Spleen (tissue), 11 donors: ENCODE results near the gene PDGFA. TPM values are rescaled to one million over a fixed set of nuclear protein-coding genes. Genes with fewer than 3 reads are reported as not detected.
A peak's percentile ranks its signal among the peaks of the same experiment; 100 is the strongest.

ENCODE experiments used
- DNase-seq: peaks from one replicate; pipeline ENCODE4 v3.0.0-alpha.2; 2020
- H3K27ac ChIP-seq, 8 donors: fragments of 200-600 bp; sonication (generic) in 7 of 8; 1 replicate in 4 of 8; 2 replicates in 4 of 8; pipeline versions ENCODE4 v1.5.0 to v1.8.0; 2016 to 2021; ENCODE audit warnings: inconsistent platforms in 4 of 8, mild to moderate bottlenecking in 4 of 8, moderate library complexity in 1 of 8
- H3K27me3 ChIP-seq, 7 donors: fragments of 200-600 bp; sonication (generic) in 6 of 7; replicated peaks in 1 of 7; 1 replicate in 4 of 7; 2 replicates in 3 of 7; pipeline versions ENCODE4 v1.5.0 to v1.8.0; 2016 to 2021; ENCODE audit warnings: inconsistent platforms in 3 of 7, mild to moderate bottlenecking in 1 of 7
- H3K36me3 ChIP-seq, 6 donors: fragments of 200-600 bp; sonication (generic) in 5 of 6; 1 replicate in 4 of 6; 2 replicates in 2 of 6; pipeline versions ENCODE4 v1.5.0 to v1.8.0; 2016 to 2021; ENCODE audit warnings: inconsistent platforms in 2 of 6
- H3K4me1 ChIP-seq, 6 donors: fragments of 200-600 bp; sonication (generic) in 5 of 6; 1 replicate in 3 of 6; 2 replicates in 3 of 6; pipeline versions ENCODE4 v1.5.0 to v1.8.0; 2016 to 2021; ENCODE audit warnings: inconsistent platforms in 3 of 6
- H3K4me3 ChIP-seq, 8 donors: fragments of 200-600 bp; sonication (generic) in 7 of 8; 1 replicate in 4 of 8; 2 replicates in 4 of 8; pipeline versions ENCODE4 v1.5.0 to v1.8.0; 2016 to 2021; ENCODE audit warnings: inconsistent platforms in 4 of 8, mild to moderate bottlenecking in 4 of 8, moderate library complexity in 2 of 8
- H3K9me3 ChIP-seq, 8 donors: fragments of 200-600 bp; sonication (generic) in 7 of 8; 1 replicate in 4 of 8; 2 replicates in 4 of 8; pipeline versions ENCODE4 v1.5.0 to v1.8.0; 2016 to 2021; ENCODE audit warnings: inconsistent platforms in 4 of 8
- POLR2A ChIP-seq, 3 donors: fragments of 450-650 bp; IDR thresholded peaks; one replicate each; pipeline ENCODE4 v1.5.1; 2017; ENCODE audit warnings: antibody characterized with exemption in 3 of 3, mild to moderate bottlenecking in 1 of 3
- POLR2AphosphoS5 ChIP-seq, 3 donors: sonication (generic); formaldehyde crosslinking; IDR thresholded peaks; one replicate each; pipeline ENCODE4 v1.5.1; 2017; ENCODE audit warnings: antibody characterized with exemption in 3 of 3
- WGBS, 5 donors: extraction: QIAGEN DNeasy Blood & Tissue Kit in 3 of 5; methylation state at CpG; one replicate each; pipeline versions ENCODE4 v1.1.5 to v1.1.7; 2013 to 2018; 5-methylcytosine and 5-hydroxymethylcytosine counted together
- intact Hi-C: fragments of 100-400 bp; cut with DNase I; formaldehyde crosslinking; loops from one replicate; pipeline ENCODE4 v1.15.0; 2023; ENCODE audit warnings: low total_unique reads
- polyA plus RNA-seq, 3 donors: library from polyadenylated mRNA; stranded (reverse); fragments of 200-250 nt; gene quantifications; one replicate each; pipeline ENCODE4 v1.2.1, GENCODE V29; 2013
- total RNA-seq, 7 donors: library from RNA; depleted of rRNA in 3 of 7; stranded (reverse); fragments of >200 nt in 3 of 7; fragmentation: NEBNext Ultra II Directional in 4 of 7; extraction: Animal tissue kit (Norgen Biotek cat#: 25700) in 4 of 7; gene quantifications; one replicate each; pipeline versions ENCODE4 v1.1.0 to v1.2.1, GENCODE V29; 2016 to 2021
- TF ChIP-seq, protein P1 (sequence below), 11 experiments: fragments of 200-600 bp in 7 of 11; fragments of 450-650 bp in 4 of 11; sonication (generic) in 4 of 11; IDR thresholded peaks in 8 of 11; conservative IDR thresholded peaks in 3 of 11; 1 replicate in 7 of 11; 2 replicates in 4 of 11; pipeline versions ENCODE4 v1.4.0 to v1.8.0; 2016 to 2021; ENCODE audit warnings: antibody characterized with exemption in 11 of 11, inconsistent platforms in 4 of 11, mild to moderate bottlenecking in 1 of 11
- donor health status: healthy with polysubstance abuse.
- donor health status: DM: no; HTN: no; CAD: no; lungs with moderate emphysema.
- donor health status: DM: no; HTN: no; CAD: no.
- donor health status: Bipolar disorder and iron deficiency.
- donor health status: healthy.
- donor health status: DM: no; HTN: no; CAD: no.
- donor health status: DM: yes; HTN: yes; CAD: no.

The PDGFA gene
- total and polyA plus RNA-seq, 10 donors = 6.1 to 49.5 (median 19.9) TPM

DNA sequence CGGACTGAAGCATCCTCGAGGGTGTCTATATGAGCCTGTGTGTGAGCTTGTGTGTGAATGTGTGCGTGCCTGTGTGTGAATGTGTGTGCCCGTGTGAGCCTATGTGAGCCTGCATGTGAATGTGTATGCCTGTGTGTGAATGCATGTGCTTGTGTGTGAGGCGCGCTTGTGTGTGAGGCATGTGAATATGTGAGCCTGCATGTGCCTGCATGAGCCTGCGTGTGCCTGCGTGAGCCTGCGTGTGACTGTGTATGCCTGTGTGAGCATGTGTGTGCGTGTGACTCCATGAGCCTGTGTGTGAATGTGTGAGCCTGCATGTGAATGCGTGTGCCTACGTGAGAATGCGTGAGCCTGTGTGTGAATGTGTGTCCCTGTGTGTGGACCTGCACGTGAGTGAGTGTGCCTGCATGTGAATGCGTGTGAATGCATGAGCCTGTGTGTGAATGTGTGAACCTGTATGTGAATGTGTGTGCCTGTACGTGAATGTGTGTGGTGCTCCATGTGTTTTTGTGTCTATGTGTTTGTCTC, 33.4 kb downstream of the PDGFA start:
- Histone ChIP-seq H3K4me3 (no peak overlapping the region), H3K27me3 (peaks cover 0 to 22% (median 0%) of the 10 kb centered on the region in 7 donors), H3K9me3 (no peaks in the 10 kb centered on the region), H3K36me3 (no peaks in the 10 kb centered on the region), H3K27ac (no peak overlapping the region), H3K4me1 (peaks cover 3 to 22% (median 11%) of the 10 kb centered on the region in 6 donors)
- no peak for TF ChIP-seq POLR2AphosphoS5 (IDR thresholded peaks at IDR 0.05)
- TF ChIP-seq POLR2A (IDR thresholded peaks at IDR 0.05) = no peak
- TF ChIP-seq, protein P1, sequence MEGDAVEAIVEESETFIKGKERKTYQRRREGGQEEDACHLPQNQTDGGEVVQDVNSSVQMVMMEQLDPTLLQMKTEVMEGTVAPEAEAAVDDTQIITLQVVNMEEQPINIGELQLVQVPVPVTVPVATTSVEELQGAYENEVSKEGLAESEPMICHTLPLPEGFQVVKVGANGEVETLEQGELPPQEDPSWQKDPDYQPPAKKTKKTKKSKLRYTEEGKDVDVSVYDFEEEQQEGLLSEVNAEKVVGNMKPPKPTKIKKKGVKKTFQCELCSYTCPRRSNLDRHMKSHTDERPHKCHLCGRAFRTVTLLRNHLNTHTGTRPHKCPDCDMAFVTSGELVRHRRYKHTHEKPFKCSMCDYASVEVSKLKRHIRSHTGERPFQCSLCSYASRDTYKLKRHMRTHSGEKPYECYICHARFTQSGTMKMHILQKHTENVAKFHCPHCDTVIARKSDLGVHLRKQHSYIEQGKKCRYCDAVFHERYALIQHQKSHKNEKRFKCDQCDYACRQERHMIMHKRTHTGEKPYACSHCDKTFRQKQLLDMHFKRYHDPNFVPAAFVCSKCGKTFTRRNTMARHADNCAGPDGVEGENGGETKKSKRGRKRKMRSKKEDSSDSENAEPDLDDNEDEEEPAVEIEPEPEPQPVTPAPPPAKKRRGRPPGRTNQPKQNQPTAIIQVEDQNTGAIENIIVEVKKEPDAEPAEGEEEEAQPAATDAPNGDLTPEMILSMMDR (IDR thresholded peaks at IDR 0.05 in 8 of 11, conservative IDR thresholded peaks at IDR 0.05 in 3 of 11) = no peak
- 86 to 96% (median 91%) methylated on average over 16 of the region's 16 CpGs for WGBS, 5 donors
- DNase-seq = peak; percentile 43
- intact Hi-C loops = no loop called here

DNA sequence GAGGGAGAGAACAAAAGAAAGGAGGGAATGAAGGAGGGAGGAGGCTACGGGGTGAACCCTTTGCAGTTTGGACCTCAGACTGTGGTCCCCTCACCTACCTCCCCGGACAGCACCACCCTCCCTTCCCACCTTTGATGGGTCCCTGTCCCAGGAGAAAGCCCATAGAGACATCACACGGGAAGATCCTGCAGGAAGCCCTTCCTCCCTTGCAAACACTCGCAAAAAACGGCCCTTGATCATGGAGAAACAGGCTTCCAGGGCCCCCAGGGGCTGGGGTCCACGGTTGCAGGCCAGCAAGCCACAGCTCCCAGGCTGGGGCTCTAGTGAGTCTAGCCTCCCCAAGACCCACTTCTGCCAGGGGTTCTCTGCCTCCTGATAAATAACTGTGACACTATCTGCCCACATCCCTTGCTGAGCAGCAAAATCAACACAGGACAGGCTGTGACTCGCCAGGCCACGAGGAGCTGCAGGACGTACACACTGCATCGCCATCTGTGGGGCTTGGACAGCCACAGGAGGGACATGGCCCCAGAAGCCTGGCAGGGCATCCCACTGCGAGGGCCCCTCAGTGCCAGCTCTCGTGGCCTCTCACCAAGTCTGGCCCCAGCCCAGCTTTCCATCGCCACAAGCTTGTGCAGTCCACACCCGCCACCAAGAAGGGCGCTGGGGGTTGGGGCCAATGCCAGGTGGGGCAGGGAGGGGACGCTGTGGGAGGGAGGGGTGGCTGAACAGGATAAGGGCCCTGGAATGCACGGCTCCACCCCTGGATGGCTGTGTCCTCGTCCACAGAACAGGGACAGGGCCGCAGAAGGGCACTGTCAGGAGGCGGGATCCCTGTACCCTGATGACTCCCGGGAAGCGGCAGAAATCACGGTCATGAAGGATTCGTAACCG, 34.2 kb downstream of the PDGFA start:
- Histone ChIP-seq H3K27ac (no peak overlapping the region), H3K9me3 (no peaks in the 10 kb centered on the region), H3K4me3 (no peak overlapping the region), H3K27me3 (peaks cover 0 to 31% (median 0%) of the 10 kb centered on the region in 7 donors), H3K36me3 (no peaks in the 10 kb centered on the region), H3K4me1 (peaks cover 3 to 22% (median 11%) of the 10 kb centered on the region in 6 donors)
- TF ChIP-seq POLR2A (IDR thresholded peaks at IDR 0.05) (no peak), POLR2AphosphoS5 (IDR thresholded peaks at IDR 0.05) (no peak)
- TF ChIP-seq, protein P1 (IDR thresholded peaks at IDR 0.05 in 8 of 11, conservative IDR thresholded peaks at IDR 0.05 in 3 of 11) = no peak
- intact Hi-C loops = no loop called here
- DNase-seq = peak; percentile 69
- WGBS, 5 donors = 70 to 82% (median 72%) methylated on average over 24 to 25 of the region's 25 CpGs

DNA sequence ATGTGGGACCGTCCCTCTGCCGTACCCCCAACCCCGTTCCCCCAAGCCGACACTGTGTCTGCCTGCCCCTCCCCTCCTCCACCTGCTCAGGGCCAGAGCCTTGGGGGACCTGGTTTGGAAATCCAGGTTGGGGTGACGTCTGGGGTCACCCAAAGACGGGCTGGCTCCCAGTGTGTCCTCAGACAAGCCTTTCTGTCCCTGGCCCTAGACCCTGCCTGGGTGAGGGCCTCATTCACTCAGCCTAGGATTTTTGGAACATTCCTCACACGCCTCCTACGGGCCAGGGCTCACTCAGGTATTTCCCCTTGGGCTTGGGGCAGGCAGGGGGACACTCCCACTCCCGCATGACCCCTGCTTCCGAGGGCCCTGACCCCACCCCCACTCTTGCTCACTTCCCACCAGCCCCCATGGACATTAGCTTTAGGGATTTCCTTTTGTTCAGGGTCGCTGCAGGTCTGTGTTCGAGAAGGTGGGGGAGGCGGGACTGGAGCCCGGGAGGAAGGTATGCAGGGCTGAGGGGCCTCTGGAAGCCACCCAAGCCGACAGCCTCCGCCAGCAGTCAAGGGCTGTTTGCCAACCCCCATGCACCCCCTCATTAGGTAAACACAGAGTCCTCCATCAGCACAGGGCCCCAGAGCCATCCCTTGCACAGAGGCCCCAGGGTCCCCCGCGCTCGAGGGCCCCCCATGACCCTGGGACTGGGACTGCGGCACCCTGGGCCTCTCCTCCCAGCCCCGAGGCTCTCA, 35.1 kb downstream of the PDGFA start:
- no peak overlapping the region for H3K4me3 ChIP-seq
- H3K27ac ChIP-seq = no peak overlapping the region
- peaks cover 3 to 22% (median 11%) of the 10 kb centered on the region in 6 donors for H3K4me1 ChIP-seq
- peaks cover 0 to 40% (median 0%) of the 10 kb centered on the region in 7 donors for H3K27me3 ChIP-seq
- no peaks in the 10 kb centered on the region for H3K9me3 ChIP-seq
- intact Hi-C loops = no loop called here
- no peaks in the 10 kb centered on the region for H3K36me3 ChIP-seq
- WGBS, 5 donors = 60 to 75% (median 71%) methylated on average over 20 to 21 of the region's 21 CpGs
- TF ChIP-seq POLR2A (IDR thresholded peaks at IDR 0.05) = no peak
- TF ChIP-seq, protein P1 (IDR thresholded peaks at IDR 0.05 in 8 of 11, conservative IDR thresholded peaks at IDR 0.05 in 3 of 11) = no peak
- TF ChIP-seq POLR2AphosphoS5 (IDR thresholded peaks at IDR 0.05) = no peak
- DNase-seq = peak; percentile 57
